Vagina (tissue), 2 donors: ENCODE measurements around the gene FASN.

ENCODE experiments used
- CTCF ChIP-seq, 3 experiments: fragments of 450-650 bp in 2 of 3; fragments of 200-600 bp in 1 of 3; sonication (generic) in 1 of 3; IDR thresholded peaks; one replicate each; pipeline ENCODE4 v1.5.1; 2017 to 2019; ENCODE audit warnings: antibody characterized with exemption in 3 of 3, mild to moderate bottlenecking in 2 of 3, moderate library complexity in 2 of 3
- POLR2A ChIP-seq, 2 donors: fragments of 450-650 bp; IDR thresholded peaks; one replicate each; pipeline ENCODE4 v1.6.1; 2017; ENCODE audit warnings: antibody characterized with exemption in 2 of 2, mild to moderate bottlenecking in 2 of 2, moderate library complexity in 2 of 2
- POLR2AphosphoS5 ChIP-seq, 2 donors: sonication (generic); formaldehyde crosslinking; IDR thresholded peaks; one replicate each; pipeline ENCODE4 v1.9.0; 2017; ENCODE audit warnings: antibody characterized with exemption in 2 of 2, mild to moderate bottlenecking in 2 of 2, low read depth in 1 of 2; ENCODE audit not compliant: insufficient read depth in 1 of 2

- no peak for TF ChIP-seq CTCF (IDR thresholded peaks at IDR 0.05)
- TF ChIP-seq POLR2A (IDR thresholded peaks at IDR 0.05) = no peak
- no peak for TF ChIP-seq POLR2AphosphoS5 (IDR thresholded peaks at IDR 0.05; ENCODE audit: insufficient read depth in 1 of 2, low read depth in 1 of 2)
Measured at GRCh38 chr17:82124101-82124500, 26.1 kb upstream of the FASN start.
